SK-N-DZ (cell line): Measurements from ENCODE around the gene RAPGEF3.

Experiments
- DNase-seq: peaks from one replicate; pipeline ENCODE4 v3.0.0-alpha.2; 2015; ENCODE audit warnings: low spot score

The RAPGEF3 gene

DNA sequence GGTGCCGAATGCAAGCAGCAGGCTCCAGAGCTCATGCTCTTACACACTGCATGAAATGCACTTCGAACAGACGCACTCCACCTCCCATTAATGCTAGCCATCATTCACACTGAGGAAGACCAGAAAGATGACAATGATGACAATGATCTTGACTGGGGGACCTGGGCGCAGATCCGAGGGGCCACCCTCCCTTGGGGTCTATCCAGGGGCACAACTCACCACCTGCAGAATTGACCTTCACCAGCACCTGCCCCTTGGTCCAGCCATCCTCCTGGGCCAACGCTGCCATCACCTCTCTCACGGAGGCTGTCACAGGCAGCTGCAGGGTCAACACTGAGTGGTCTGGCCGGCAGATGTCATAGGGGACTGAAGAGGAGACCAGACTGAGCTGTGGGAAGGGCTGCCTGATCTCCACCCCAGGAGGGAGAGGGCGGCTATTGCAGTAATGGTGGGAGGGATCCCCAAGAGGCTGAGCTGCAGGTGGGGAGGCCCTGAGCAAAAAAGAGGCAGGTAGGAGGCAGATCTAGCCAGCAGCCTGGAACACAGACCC, 15.3 kb downstream of the RAPGEF3 start:
- no peak for DNase-seq

GRCh38 chr12:47742253-47742825, 16.3 kb downstream of the RAPGEF3 start:
- DNase-seq, result no peak

DNA sequence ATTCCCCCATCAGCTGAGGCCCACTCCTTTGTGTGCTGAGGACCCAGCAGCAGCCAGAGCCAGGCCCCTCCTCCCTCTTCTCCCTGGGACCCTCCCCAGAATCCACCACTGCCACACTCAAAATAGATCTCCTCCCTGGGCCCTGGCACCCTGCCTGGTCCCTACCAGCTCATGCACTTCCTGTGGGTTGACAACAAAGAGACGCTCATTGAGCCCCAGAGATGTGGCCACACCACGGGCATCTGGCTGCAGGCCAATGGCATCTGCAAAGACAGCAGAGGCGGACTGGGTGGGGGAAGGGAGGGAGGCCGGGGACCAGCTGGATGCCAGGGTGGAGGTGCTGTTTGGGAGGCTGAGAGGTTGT, 17.4 kb downstream of the RAPGEF3 start:
- DNase-seq, result no peak

DNA sequence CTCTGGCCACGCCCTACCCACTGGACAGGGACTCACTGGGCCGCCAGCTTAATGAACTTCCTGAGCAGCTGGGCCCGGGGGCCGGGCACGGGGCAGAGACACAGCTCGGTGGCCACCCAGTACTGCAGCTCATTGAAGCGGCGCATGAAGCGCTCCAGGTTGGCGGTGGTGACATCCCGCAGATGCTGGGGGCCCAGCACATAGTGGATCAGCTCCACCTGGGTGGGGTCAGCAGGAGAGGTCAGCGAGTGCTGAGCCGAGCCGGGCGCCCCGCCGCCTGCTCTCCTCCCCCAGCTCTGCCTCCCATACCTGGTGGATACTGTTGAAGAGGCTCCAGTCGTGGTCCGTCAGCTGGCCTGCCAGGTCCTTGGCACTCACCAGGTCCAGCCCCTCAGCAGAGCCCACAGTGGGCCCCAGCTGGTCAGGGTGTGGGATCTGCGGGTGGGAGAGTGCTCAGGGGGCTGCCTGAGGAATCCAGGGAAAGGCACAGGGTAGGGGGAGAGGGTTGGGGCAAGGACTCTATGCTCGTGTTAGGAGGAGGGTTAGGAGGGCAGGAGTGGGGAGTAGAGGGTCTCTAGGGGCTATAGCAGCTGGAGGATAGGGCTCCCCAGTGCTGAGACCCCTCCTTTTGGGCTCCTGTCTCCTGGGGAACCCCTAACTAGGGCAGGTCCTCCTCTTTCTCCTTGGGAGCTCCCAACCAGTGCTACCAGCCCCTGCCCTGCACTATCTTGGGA, 17.9 kb downstream of the RAPGEF3 start:
- no peak for DNase-seq

- no peak for DNase-seq
These were observed 18.7 kb downstream of the RAPGEF3 start for GRCh38 chr12:47739979-47740378.

DNA sequence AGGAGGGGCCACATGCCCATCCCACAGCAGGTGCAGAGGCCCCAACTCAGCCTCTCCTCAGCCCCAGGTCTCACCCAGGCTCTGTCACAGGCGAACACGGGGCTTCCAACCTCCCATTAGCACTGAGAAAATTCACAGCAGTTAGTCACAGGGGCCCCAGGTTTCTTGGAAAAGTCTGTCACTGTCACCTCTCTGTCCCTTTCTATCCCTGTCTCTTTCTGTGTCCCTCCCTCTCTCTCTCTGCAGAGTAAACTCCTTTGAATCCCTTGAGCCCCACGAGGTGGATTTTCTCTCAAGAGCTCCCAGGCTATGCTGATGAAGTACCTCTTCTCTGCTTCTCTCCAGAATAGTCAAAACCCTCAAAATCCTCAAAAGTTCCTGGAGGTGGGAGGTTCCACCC, 19.4 kb downstream of the RAPGEF3 start:
- DNase-seq, result no peak

- no peak for DNase-seq
These were observed 20.6 kb downstream of the RAPGEF3 start for GRCh38 chr12:47737936-47738594.

- peak; percentile 41 for DNase-seq
These were observed 21.6 kb downstream of the RAPGEF3 start for GRCh38 chr12:47736877-47737676.

- no peak for DNase-seq
These were observed 22.5 kb downstream of the RAPGEF3 start for GRCh38 chr12:47736216-47736615.

DNA sequence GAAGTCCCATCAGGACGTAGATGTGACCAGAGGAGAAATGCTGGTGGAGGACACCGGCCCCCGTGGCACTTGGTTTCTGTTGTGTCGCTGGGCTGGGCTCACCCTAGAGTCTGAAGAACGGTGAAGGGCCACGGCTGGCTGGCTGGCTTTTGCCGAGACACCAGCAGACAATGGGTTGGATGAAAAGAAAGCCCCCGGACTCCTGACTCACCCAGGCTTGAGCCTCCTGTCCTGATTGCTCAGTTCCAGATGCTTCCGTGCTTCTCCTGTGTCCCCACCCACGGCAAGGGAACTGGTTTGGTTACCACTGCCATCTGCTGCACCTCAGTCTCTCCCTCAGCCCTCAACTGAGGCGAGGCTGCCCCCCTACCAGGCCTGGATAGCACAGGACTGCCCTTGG, 23.0 kb downstream of the RAPGEF3 start:
- no peak for DNase-seq

- DNase-seq, result peak; percentile 44
These were observed 23.8 kb downstream of the RAPGEF3 start for GRCh38 chr12:47734725-47735480.

GRCh38 chr12:47733142-47733541, 25.5 kb downstream of the RAPGEF3 start:
- no peak for DNase-seq

DNA sequence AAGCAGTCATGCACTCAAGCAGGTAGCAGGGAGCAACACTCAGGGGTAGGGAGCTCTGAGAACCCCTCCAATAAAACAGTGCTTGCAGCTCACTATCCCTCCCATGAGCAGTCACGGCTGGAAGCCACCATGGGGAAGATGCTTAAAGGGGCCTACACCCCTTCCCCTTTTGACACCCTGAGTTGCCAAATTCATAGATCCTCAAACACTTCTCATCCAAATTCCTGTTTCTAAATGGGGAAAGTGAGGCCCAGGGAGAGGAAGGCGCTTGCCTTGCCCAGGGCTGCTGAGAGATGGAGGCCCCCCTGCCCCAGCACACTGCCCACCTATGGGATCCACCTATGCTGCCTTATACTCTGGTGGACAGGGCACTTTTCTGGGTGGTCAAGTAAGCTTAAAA, 26.2 kb downstream of the RAPGEF3 start:
- DNase-seq, result no peak

DNA sequence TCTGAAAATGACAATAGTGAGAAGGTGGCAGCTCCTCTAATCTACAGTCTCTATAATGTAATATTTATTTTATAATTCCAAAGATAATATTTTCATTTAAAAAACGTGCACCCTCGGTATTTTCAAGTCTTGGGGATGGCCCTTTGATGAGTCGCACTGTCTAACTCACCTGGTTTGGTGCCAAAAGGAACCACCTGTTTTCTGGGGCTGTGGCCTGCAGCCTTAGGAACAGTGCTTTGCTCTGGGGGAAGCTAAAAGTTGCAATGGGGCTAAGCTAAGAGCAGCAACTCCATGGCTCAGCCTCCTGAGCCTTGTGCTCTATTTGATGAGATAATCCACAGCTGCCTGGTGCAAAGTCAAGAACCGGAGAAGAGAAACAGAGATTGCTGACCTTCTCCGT, 27.0 kb downstream of the RAPGEF3 start:
- no peak for DNase-seq

DNA sequence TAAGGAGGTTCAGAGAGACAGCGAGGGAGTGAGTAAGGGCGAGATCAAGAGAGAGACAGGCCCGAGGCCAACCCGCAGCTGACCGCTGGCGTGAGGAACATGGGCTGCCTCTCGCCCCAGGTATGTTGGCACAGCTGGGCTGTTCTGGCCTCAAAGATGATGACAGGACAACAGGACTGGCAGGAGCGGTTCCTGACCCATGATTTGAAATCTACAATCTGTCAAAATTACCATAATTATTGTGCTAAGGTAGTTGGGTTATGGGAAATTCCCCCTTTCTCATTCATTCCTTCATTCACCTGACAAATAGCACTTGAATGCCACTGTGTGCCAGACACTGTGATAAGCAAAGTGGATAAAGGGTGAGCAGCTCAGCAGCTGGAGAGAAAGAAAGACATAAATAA, 28.3 kb downstream of the RAPGEF3 start:
- no peak for DNase-seq

DNA sequence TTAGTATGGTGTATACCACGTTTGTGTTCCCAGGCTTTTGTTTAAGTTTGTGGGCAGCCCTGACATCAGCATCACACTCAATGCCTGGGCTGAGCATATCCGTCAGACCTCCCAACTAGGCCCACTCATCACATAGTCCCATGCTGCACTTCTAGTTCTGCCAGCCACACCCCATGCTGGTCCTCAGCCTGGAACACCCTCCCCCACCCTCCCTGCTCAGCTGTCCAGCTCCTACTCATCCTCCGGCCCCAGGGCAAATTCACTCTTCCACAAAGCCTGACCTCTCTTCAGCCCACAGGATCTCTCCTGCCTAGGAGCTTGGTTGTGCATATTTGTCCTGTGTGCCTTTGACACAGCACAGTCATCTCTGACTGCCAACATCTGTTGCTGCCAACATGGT, 29.4 kb downstream of the RAPGEF3 start:
- no peak for DNase-seq

GRCh38 chr12:47725893-47726292, 32.8 kb downstream of the RAPGEF3 start:
- no peak for DNase-seq

DNA sequence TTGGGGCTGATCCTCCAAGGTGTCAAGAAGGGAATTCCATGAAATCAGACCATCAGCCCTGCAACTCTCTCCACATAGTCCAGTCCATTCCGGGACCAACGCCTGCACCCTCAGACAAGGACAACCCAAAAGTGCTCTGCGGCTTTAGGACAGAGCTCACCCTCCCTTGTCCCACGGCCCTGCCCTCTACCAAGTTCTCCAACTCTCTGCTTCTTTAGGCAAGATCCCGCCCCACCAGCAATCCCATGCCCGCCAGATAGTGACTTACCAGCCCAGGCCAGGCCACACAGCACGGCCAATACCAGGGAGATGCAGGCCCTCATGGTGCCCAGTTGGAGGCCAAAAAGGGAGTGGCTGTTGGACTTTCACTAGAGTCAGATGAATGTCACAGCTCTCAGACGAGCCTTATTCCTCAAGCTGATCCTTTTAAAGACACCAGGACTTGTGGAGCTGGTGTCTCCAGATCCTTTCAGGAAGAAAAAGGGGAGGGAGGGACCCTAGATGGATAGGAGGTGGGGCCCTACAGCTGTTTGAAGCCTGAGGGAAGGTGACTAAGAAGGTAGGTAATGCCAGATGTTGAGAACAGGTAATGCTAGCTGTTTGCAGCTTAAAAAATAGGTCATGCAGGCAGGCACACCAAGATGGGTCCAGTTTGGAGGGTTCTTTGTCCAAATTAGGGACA, 33.4 kb downstream of the RAPGEF3 start, which contains the start of gene ENDOU:
ENDOU (minus strand) TSS at position 400 of the 682 bp plus-strand sequence; CDS start at position 323, 77 bp downstream.
- no peak for DNase-seq

DNA sequence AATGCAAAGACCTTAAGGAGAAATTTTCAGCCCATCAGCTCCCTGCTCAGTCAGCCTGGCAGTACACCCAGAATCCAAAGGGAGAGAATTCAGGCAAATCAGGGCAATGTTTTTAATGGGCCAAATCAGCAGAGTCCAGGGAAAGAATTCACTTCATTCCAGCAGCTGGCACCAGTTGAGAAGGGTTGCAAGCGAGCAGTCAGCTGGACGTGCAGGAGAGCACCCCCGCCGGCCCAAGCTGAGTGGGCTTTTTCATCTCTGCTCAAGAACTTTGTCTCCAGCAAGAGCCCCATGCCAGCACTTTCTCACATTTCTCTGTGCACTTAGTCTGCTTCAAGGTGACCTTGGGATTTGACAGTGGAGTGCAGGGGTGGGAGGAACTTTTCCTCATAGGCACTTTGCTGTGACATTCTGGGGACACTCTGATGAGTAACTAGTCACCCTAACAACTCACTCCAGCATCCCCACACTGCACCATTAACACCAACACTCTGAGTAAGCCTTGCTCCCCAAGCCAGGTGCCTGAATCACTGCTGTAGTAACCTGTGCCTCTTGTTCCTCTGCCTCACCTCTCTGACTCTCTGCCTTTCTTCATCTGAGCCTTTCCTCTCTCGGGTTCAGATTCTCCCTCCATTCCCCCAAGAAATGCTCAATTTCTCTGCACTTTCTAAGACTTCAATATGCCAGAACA, 35.6 kb downstream of the RAPGEF3 start:
- no peak for DNase-seq
